HG03575 (cell line): ENCODE measurements around the gene FAM72A.
"Not testable (repeated sequence)": the region's sequence is repeated elsewhere in the genome, so short reads cannot be mapped to it uniquely, and the experiment has no call there.

Experiments
- ATAC-seq: cut with Tn5 transposase; IDR thresholded peaks from one replicate; pipeline ENCODE4 v1.9.1; 2021; ENCODE audit not compliant: unreplicated experiment, insufficient number of reproducible peaks, low FRiP score; ENCODE audit errors: extremely low read depth

The FAM72A gene

GRCh38 chr1:206218765-206219164 lies 16.1 kb upstream of the FAM72A start:
- ATAC-seq, result not testable (repeated sequence)

GRCh38 chr1:206218285-206218684 lies 15.6 kb upstream of the FAM72A start:
- not testable (repeated sequence) for ATAC-seq

GRCh38 chr1:206215600-206216392 lies 13.2 kb upstream of the FAM72A start:
- not testable (repeated sequence) for ATAC-seq

- not testable (repeated sequence) for ATAC-seq
Measured at GRCh38 chr1:206210802-206211201, 8.2 kb upstream of the FAM72A start.

GRCh38 chr1:206205569-206205968 lies 2.9 kb upstream of the FAM72A start:
- ATAC-seq, result not testable (repeated sequence)

GRCh38 chr1:206204871-206205270 lies 2.2 kb upstream of the FAM72A start:
- not testable (repeated sequence) for ATAC-seq

- not testable (repeated sequence) for ATAC-seq
Measured at GRCh38 chr1:206204159-206204511, 1.5 kb upstream of the FAM72A start.

- not testable (repeated sequence) for ATAC-seq
Measured at GRCh38 chr1:206203364-206204158, 922 bp upstream of the FAM72A start, which contains the start of gene SRGAP2. Gene SRGAP2, plus strand, starts transcription at chr1:206203541. Its CDS starts 2,430 bp downstream, at chr1:206205971.

GRCh38 chr1:206196748-206197424 lies 5.8 kb downstream of the FAM72A start:
- ATAC-seq, result not testable (repeated sequence)

GRCh38 chr1:206195182-206195581 lies 7.5 kb downstream of the FAM72A start:
- ATAC-seq, result not testable (repeated sequence)

GRCh38 chr1:206186826-206187225 lies 15.8 kb downstream of the FAM72A start:
- ATAC-seq, result not testable (repeated sequence)

GRCh38 chr1:206185778-206186177 lies 16.9 kb downstream of the FAM72A start:
- not testable (repeated sequence) for ATAC-seq

GRCh38 chr1:206183788-206184187 lies 18.9 kb downstream of the FAM72A start:
- not testable (repeated sequence) for ATAC-seq

GRCh38 chr1:206182368-206183317 lies 20.0 kb downstream of the FAM72A start:
- not testable (repeated sequence) for ATAC-seq

- not testable (repeated sequence) for ATAC-seq
Measured at GRCh38 chr1:206179666-206180065, 23.0 kb downstream of the FAM72A start.

- not testable (repeated sequence) for ATAC-seq
Measured at GRCh38 chr1:206178061-206178989, 24.3 kb downstream of the FAM72A start.

- ATAC-seq, result not testable (repeated sequence)
Measured at GRCh38 chr1:206176114-206176502, 26.5 kb downstream of the FAM72A start.
